ENCODE measurements around the gene SNX25. TPM values are rescaled to one million over a fixed set of nuclear protein-coding genes. Genes with fewer than 3 reads are reported as not detected.

The SNX25 gene
- polyA plus RNA-seq, 1 of the 3 experiments (the other 2 are of a cell fraction), result 8.5 TPM

- TF ChIP-seq MEF2A (IDR thresholded peaks at IDR 0.05; ENCODE audit: borderline replicate concordance, low read depth) (no peak), EZH2phosphoT487 (IDR thresholded peaks at IDR 0.05; ENCODE audit: borderline replicate concordance, low read depth) (no peak), TCF12 (IDR thresholded peaks at IDR 0.05) (no peak), NRF1 (IDR thresholded peaks at IDR 0.05; ENCODE audit: low read depth, low read length) (no peak), NFIC (IDR thresholded peaks at IDR 0.05; ENCODE audit: borderline replicate concordance) (no peak), TAF1 (IDR thresholded peaks at IDR 0.05; ENCODE audit: borderline replicate concordance, low read depth, low read length) (no peak), REST (IDR thresholded peaks at IDR 0.05; ENCODE audit: low read depth, low read length) (no peak), FOSL2 (IDR thresholded peaks at IDR 0.05; ENCODE audit: borderline replicate concordance, low read depth) (no peak), FOXJ3 (CRISPR knock-in tag; IDR thresholded peaks at IDR 0.05) (no peak), RFX5 (IDR thresholded peaks at IDR 0.05; ENCODE audit: low read length) (no peak)
Measured at GRCh38 chr4:185392156-185392555, 182.8 kb downstream of the SNX25 start (continued).

GRCh38 chr4:185394568-185395237 lies 185.3 kb downstream of the SNX25 start:
- no peaks in the 10 kb centered on the region for H3K9me3 ChIP-seq
- H3K4me1 ChIP-seq (ENCODE audit: control insufficient read depth in 1 of 2, insufficient read depth in 2 of 2, low read depth in 1 of 2, low read length in 1 of 2), result peaks cover 6 to 8% of the 10 kb centered on the region in 2 experiments; a peak in 3 of 4 replicates
- H3K27ac ChIP-seq (ENCODE audit: low read depth in 2 of 2, low read length in 1 of 2), result peak overlapping the region; percentile 94 to 98; a peak in 3 of 4 replicates
- 0 out of 2 replicates have a peak, but pooled peaks cover 8% of the 10 kb centered on the region for H3K79me2 ChIP-seq (ENCODE audit: insufficient read depth)
- WGBS (ENCODE audit: low lambda C conversion rate), result 69% methylated on average over 12 of the region's 12 CpGs
- H3K9ac ChIP-seq, result peak overlapping the region; percentile 90
- H3K4me2 ChIP-seq, result peak overlapping the region; percentile 99
- peaks cover 4% of the 10 kb centered on the region for H3F3A ChIP-seq (replicated peaks; ENCODE audit: insufficient read depth)
- peak overlapping the region; percentile 74 to 78 for H3K4me3 ChIP-seq (ENCODE audit: low read depth in 2 of 2, low read length in 1 of 2)
- H2AFZ ChIP-seq (ENCODE audit: low read depth), result 0 out of 2 replicates have a peak overlapping the region, but pooled peaks have one; percentile 65
- CTCF ChIA-PET, result interaction anchor here (3.8 kb wide), 1 partner anchor 643 kb away, joined by 19 read pairs; no protein-coding TSS in a partner anchor
- H3K27me3 ChIP-seq (ENCODE audit: insufficient read depth), result no peaks in the 10 kb centered on the region
- no peaks in the 10 kb centered on the region for H4K20me1 ChIP-seq (ENCODE audit: insufficient read depth)
- H3K9me2 ChIP-seq, result no peaks in the 10 kb centered on the region
- H3K36me3 ChIP-seq (replicated peaks in 1 of 2; ENCODE audit: control insufficient read depth in 1 of 2, insufficient read depth in 2 of 2, low read length in 1 of 2), result peaks cover 14 to 20% of the 10 kb centered on the region in 2 experiments
- POLR2A ChIA-PET, result interaction anchor here (1.2 kb wide), 1 partner anchor 192 kb away, joined by 4 read pairs; no protein-coding TSS in a partner anchor
- DNase-seq, result no peak
- TF ChIP-seq MXI1 (IDR thresholded peaks at IDR 0.05; ENCODE audit: low read depth, low read length) (no peak), REST (IDR thresholded peaks at IDR 0.05; ENCODE audit: low read depth, low read length) (no peak), GABPA (IDR thresholded peaks at IDR 0.05; ENCODE audit: low read depth) (no peak; the same call in 1 of the 2 replicates), USF1 (IDR thresholded peaks at IDR 0.05; ENCODE audit: borderline replicate concordance, low read depth) (no peak), ZBTB33 (IDR thresholded peaks at IDR 0.05; ENCODE audit: borderline replicate concordance, low read depth) (no peak), ELF1 (IDR thresholded peaks at IDR 0.05) (no peak), TEAD4 (IDR thresholded peaks at IDR 0.05; ENCODE audit: borderline replicate concordance, insufficient read depth) (no peak), CHD2 (IDR thresholded peaks at IDR 0.05; ENCODE audit: low read length, partially characterized antibody) (no peak), NFIC (IDR thresholded peaks at IDR 0.05; ENCODE audit: borderline replicate concordance) (no peak), FOSL2 (IDR thresholded peaks at IDR 0.05; ENCODE audit: borderline replicate concordance, low read depth) (no peak), TAF1 (IDR thresholded peaks at IDR 0.05; ENCODE audit: borderline replicate concordance, low read depth, low read length) (no peak), POLR2AphosphoS5 (IDR thresholded peaks at IDR 0.05; ENCODE audit: low read depth, low read length) (no peak), RCOR1 (IDR thresholded peaks at IDR 0.05; ENCODE audit: low read length) (no peak), JUND (IDR thresholded peaks at IDR 0.05) (no peak)
